GM23338 (cell line): ENCODE measurements around the gene TBX10. TPM values are rescaled to one million over a fixed set of nuclear protein-coding genes. Genes with fewer than 3 reads are reported as not detected.

Experiments
- ATAC-seq: fragments of 200-7000 bp; cut with Tn5 transposase; 3 replicates; pipeline ENCODE4 v1.9.1; 2020
- DNase-seq: peaks from one replicate; pipeline ENCODE4 v3.0.0-alpha.2; 2015; ENCODE audit warnings: low spot score
- H2AFZ ChIP-seq: fragments of 200-600 bp; sonication (generic); 2 replicates; pipeline ENCODE4 v1.8.0; 2016; ENCODE audit warnings: antibody characterized with exemption, mild to moderate bottlenecking, moderate library complexity
- H3F3A ChIP-seq: fragments of 200-600 bp; sonication (generic); replicated peaks from 2 replicates; pipeline ENCODE4 v1.8.0; 2017; ENCODE audit warnings: antibody characterized with exemption, mixed run types, low read depth
- H3K27ac ChIP-seq: fragments of 200-600 bp; sonication (generic); 2 replicates; pipeline ENCODE4 v1.6.1; 2016; ENCODE audit warnings: low read depth
- H3K27me3 ChIP-seq: fragments of 200-600 bp; sonication (generic); 2 replicates; pipeline ENCODE4 v1.8.0; 2016; ENCODE audit warnings: mild to moderate bottlenecking, mixed run types, moderate library complexity; ENCODE audit not compliant: insufficient read depth
- H3K36me3 ChIP-seq: fragments of 200-600 bp; sonication (generic); 2 replicates; pipeline ENCODE4 v1.8.0; 2016; ENCODE audit warnings: mild to moderate bottlenecking; ENCODE audit not compliant: insufficient read depth
- H3K4me1 ChIP-seq: fragments of 200-600 bp; sonication (generic); 2 replicates; pipeline ENCODE4 v1.8.0; 2016; ENCODE audit warnings: mild to moderate bottlenecking, moderate library complexity; ENCODE audit not compliant: insufficient read depth
- H3K4me2 ChIP-seq: fragments of 200-600 bp; sonication (generic); 2 replicates; pipeline ENCODE4 v1.7.1; 2017; ENCODE audit warnings: mixed run types
- H3K4me3 ChIP-seq: fragments of 200-600 bp; sonication (generic); 2 replicates; pipeline ENCODE4 v1.6.1; 2016; ENCODE audit warnings: mixed run types
- H3K79me2 ChIP-seq: fragments of 200-600 bp; sonication (generic); replicated peaks from 2 replicates; pipeline ENCODE4 v1.8.0; 2017; ENCODE audit warnings: mild to moderate bottlenecking; ENCODE audit not compliant: insufficient read depth
- H3K9me2 ChIP-seq: fragments of 200-600 bp; sonication (generic); 2 replicates; pipeline ENCODE4 v1.8.0; 2017; ENCODE audit not compliant: insufficient read depth
- H4K20me1 ChIP-seq: fragments of 200-600 bp; sonication (generic); replicated peaks from 2 replicates; pipeline ENCODE4 v1.8.0; 2017; ENCODE audit warnings: mild to moderate bottlenecking; ENCODE audit not compliant: insufficient read depth
- H3K27ac Mint-ChIP-seq: 2 replicates; pipeline ENCODE4 v1.8.0; 2020; ENCODE audit warnings: inconsistent platforms, mild to moderate bottlenecking, moderate library complexity, mixed read lengths
- H3K27me3 Mint-ChIP-seq: 3 replicates; pipeline ENCODE4 v1.8.0; 2022; ENCODE audit warnings: low read depth, mild to moderate bottlenecking, moderate library complexity, mixed read lengths, inconsistent platforms; ENCODE audit not compliant: insufficient read depth, poor library complexity
- H3K36me3 Mint-ChIP-seq: 3 replicates; pipeline ENCODE4 v1.8.0; 2021; ENCODE audit warnings: low read depth, mild to moderate bottlenecking, inconsistent platforms, moderate library complexity, mixed read lengths
- H3K4me1 Mint-ChIP-seq: 3 replicates; pipeline ENCODE4 v1.8.0; 2020; ENCODE audit warnings: mild to moderate bottlenecking, inconsistent platforms, mixed read lengths
- H3K4me3 Mint-ChIP-seq: 3 replicates; pipeline ENCODE4 v1.8.0; 2021; ENCODE audit warnings: moderate library complexity, mild to moderate bottlenecking, inconsistent platforms, mixed read lengths
- H3K9me3 Mint-ChIP-seq: 3 replicates; pipeline ENCODE4 v1.8.0; 2020; ENCODE audit warnings: moderate library complexity, mild to moderate bottlenecking, inconsistent platforms, mixed read lengths
- CREB1 ChIP-seq: fragments of 250-450 bp; sonication (Bioruptor Pico); IDR thresholded peaks from 2 replicates; pipeline ENCODE4 v1.5.0; 2020; ENCODE audit warnings: low read depth, mild to moderate bottlenecking, moderate library complexity
- EZH2 ChIP-seq: fragments of 200-600 bp; sonication (generic); IDR thresholded peaks from one replicate; pipeline ENCODE4 v1.8.0; 2017; ENCODE audit warnings: antibody characterized with exemption, mild to moderate bottlenecking, low read depth; ENCODE audit not compliant: unreplicated experiment
- EZH2phosphoT487 ChIP-seq: fragments of 200-600 bp; sonication (generic); IDR thresholded peaks from one replicate; pipeline ENCODE4 v1.8.1; 2018; ENCODE audit warnings: antibody characterized with exemption; ENCODE audit not compliant: unreplicated experiment
- JUNB ChIP-seq: IDR thresholded peaks from one replicate; pipeline ENCODE4 v1.6.1; 2016; ENCODE audit warnings: antibody characterized with exemption; ENCODE audit not compliant: unreplicated experiment
- NANOG ChIP-seq: IDR thresholded peaks from 2 replicates; pipeline ENCODE4 v1.6.1; 2016; ENCODE audit warnings: antibody characterized with exemption, borderline replicate concordance
- POLR2AphosphoS5 ChIP-seq: IDR thresholded peaks from 2 replicates; pipeline ENCODE4 v1.6.1; 2016; ENCODE audit warnings: antibody characterized with exemption, low read depth
- STAT1 ChIP-seq: IDR thresholded peaks from one replicate; pipeline ENCODE4 v1.6.1; 2016; ENCODE audit warnings: antibody characterized with exemption; ENCODE audit not compliant: unreplicated experiment
- ZNF331 ChIP-seq: fragments of 250-450 bp; sonication (Bioruptor Pico); IDR thresholded peaks from 2 replicates; pipeline ENCODE4 v1.5.0; 2020; ENCODE audit warnings: low read depth, mild to moderate bottlenecking, moderate library complexity
- polyA plus RNA-seq: library from polyadenylated mRNA; unstranded; fragments of >200 nt; fragmentation: Nextera tagmentation; extraction: Ambion mirVana; gene quantifications from 2 replicates; pipeline ENCODE4 v1.2.1, GENCODE V29; 2016
- total RNA-seq: library from RNA; depleted of rRNA; stranded (reverse); fragments of >200 nt; shearing (Covaris generic); gene quantifications from 2 replicates; pipeline ENCODE4 v1.2.3, GENCODE V29; 2014
- TF ChIP-seq, protein P1 (sequence below): fragments of 250-450 bp; sonication (Bioruptor Pico); IDR thresholded peaks from 2 replicates; pipeline ENCODE4 v1.5.0; 2020; ENCODE audit warnings: mild to moderate bottlenecking, moderate library complexity
- TF ChIP-seq, protein P2 (sequence below): IDR thresholded peaks from 2 replicates; pipeline ENCODE4 v1.6.1; 2016; ENCODE audit warnings: antibody characterized with exemption
- TF ChIP-seq, protein P3 (sequence below), 2 experiments: fragments of 200-600 bp in 1 of 2; sonication (generic) in 1 of 2; conservative IDR thresholded peaks; 2 replicates each; pipeline versions ENCODE4 v1.5.1 to v1.6.1; 2016 to 2017; ENCODE audit warnings: antibody characterized with exemption in 2 of 2, low read depth in 2 of 2, mild to moderate bottlenecking in 2 of 2, moderate library complexity in 1 of 2
- TF ChIP-seq, protein P4 (sequence below): IDR thresholded peaks from one replicate; pipeline ENCODE4 v1.6.1; 2018; ENCODE audit warnings: antibody characterized with exemption; ENCODE audit not compliant: unreplicated experiment

Gene TBX10
- total and polyA plus RNA-seq, 2 experiments from 2014 or later = 0.10 TPM; not detected in 1

DNA sequence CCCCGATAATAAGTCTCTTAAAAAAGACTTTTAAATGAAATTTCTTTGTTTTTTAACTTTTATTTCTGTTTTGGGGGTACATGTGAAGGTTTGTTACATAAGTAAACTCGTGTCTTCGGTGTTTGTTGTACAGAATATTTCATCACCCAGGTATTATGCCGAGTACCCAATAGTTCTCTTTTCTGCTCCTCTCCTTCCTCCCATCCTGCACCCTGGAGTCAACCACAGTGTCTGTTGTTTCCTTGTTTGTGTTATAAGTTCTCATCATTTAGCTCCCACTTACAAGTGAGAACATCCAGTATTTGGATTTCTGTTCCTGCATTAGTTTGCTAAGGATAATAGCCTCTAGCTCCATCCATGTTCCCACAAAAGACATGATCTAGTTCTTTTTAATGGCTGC lies 57.6 kb downstream of the TBX10 start (continued):
- TF ChIP-seq, protein P1, sequence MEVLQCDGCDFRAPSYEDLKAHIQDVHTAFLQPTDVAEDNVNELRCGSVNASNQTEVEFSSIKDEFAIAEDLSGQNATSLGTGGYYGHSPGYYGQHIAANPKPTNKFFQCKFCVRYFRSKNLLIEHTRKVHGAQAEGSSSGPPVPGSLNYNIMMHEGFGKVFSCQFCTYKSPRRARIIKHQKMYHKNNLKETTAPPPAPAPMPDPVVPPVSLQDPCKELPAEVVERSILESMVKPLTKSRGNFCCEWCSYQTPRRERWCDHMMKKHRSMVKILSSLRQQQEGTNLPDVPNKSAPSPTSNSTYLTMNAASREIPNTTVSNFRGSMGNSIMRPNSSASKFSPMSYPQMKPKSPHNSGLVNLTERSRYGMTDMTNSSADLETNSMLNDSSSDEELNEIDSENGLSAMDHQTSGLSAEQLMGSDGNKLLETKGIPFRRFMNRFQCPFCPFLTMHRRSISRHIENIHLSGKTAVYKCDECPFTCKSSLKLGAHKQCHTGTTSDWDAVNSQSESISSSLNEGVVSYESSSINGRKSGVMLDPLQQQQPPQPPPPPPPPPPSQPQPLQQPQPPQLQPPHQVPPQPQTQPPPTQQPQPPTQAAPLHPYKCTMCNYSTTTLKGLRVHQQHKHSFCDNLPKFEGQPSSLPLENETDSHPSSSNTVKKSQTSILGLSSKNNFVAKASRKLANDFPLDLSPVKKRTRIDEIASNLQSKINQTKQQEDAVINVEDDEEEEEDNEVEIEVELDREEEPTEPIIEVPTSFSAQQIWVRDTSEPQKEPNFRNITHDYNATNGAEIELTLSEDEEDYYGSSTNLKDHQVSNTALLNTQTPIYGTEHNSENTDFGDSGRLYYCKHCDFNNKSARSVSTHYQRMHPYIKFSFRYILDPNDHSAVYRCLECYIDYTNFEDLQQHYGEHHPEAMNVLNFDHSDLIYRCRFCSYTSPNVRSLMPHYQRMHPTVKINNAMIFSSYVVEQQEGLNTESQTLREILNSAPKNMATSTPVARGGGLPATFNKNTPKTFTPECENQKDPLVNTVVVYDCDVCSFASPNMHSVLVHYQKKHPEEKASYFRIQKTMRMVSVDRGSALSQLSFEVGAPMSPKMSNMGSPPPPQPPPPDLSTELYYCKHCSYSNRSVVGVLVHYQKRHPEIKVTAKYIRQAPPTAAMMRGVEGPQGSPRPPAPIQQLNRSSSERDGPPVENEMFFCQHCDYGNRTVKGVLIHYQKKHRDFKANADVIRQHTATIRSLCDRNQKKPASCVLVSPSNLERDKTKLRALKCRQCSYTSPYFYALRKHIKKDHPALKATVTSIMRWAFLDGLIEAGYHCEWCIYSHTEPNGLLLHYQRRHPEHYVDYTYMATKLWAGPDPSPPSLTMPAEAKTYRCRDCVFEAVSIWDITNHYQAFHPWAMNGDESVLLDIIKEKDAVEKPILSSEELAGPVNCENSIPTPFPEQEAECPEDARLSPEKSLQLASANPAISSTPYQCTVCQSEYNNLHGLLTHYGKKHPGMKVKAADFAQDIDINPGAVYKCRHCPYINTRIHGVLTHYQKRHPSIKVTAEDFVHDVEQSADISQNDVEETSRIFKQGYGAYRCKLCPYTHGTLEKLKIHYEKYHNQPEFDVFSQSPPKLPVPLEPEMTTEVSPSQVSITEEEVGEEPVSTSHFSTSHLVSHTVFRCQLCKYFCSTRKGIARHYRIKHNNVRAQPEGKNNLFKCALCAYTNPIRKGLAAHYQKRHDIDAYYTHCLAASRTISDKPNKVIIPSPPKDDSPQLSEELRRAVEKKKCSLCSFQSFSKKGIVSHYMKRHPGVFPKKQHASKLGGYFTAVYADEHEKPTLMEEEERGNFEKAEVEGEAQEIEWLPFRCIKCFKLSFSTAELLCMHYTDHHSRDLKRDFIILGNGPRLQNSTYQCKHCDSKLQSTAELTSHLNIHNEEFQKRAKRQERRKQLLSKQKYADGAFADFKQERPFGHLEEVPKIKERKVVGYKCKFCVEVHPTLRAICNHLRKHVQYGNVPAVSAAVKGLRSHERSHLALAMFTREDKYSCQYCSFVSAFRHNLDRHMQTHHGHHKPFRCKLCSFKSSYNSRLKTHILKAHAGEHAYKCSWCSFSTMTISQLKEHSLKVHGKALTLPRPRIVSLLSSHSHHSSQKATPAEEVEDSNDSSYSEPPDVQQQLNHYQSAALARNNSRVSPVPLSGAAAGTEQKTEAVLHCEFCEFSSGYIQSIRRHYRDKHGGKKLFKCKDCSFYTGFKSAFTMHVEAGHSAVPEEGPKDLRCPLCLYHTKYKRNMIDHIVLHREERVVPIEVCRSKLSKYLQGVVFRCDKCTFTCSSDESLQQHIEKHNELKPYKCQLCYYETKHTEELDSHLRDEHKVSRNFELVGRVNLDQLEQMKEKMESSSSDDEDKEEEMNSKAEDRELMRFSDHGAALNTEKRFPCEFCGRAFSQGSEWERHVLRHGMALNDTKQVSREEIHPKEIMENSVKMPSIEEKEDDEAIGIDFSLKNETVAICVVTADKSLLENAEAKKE (CRISPR knock-in tag) = no peak
- TF ChIP-seq POLR2AphosphoS5 (no peak), CREB1 (CRISPR knock-in tag) (no peak), JUNB (no peak)

DNA sequence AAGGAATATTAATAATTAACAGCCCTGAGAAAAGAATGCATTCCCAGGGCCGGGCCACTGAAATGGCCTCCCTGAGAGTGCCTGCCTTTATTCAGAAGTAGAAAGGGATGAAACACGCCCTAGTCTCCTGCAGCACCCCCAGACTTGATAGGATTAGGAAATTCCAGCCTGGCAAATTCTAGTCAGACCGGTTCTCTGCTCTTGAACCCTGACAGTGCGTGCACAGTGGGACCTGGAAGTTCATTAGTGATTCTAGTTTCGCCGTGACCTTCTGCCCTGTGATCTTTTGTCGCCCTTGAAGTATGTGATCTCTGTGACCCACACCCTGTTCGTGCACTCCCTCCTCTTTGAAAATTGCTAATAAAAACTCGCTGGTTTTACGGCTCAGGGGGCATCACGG lies 58.1 kb downstream of the TBX10 start:
- Histone ChIP-seq H3K36me3 (peaks cover 9% of the 10 kb centered on the region; the same call in 1 of the 2 replicates), H2AFZ (no peak overlapping the region), H3F3A (peaks cover 9% of the 10 kb centered on the region), H3K4me2 (peak overlapping the region; percentile 69), H3K4me3 (peak overlapping the region; percentile 17), H3K9me2 (no peaks in the 10 kb centered on the region), H3K79me2 (peaks cover 27% of the 10 kb centered on the region), H3K27me3 (no peaks in the 10 kb centered on the region), H3K4me1 (peaks cover 39% of the 10 kb centered on the region), H3K27ac (no peak overlapping the region), H4K20me1 (peaks cover 13% of the 10 kb centered on the region; the same call in 1 of the 2 replicates)
- Mint-ChIP-seq H3K27me3 (peaks cover 30% of the 10 kb centered on the region), H3K4me1 (peaks cover 58% of the 10 kb centered on the region), H3K4me3 (peak overlapping the region; percentile 96), H3K27ac (peak overlapping the region; percentile 94), H3K36me3 (peaks cover 23% of the 10 kb centered on the region), H3K9me3 (peaks cover 2% of the 10 kb centered on the region; the same call in 2 of the 3 replicates)
- DNase-seq (peak; percentile 72), ATAC-seq (no peak)
- no peak for TF ChIP-seq ZNF331
- TF ChIP-seq EZH2phosphoT487 = no peak
- TF ChIP-seq, protein P2, sequence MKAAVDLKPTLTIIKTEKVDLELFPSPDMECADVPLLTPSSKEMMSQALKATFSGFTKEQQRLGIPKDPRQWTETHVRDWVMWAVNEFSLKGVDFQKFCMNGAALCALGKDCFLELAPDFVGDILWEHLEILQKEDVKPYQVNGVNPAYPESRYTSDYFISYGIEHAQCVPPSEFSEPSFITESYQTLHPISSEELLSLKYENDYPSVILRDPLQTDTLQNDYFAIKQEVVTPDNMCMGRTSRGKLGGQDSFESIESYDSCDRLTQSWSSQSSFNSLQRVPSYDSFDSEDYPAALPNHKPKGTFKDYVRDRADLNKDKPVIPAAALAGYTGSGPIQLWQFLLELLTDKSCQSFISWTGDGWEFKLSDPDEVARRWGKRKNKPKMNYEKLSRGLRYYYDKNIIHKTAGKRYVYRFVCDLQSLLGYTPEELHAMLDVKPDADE = no peak
- TF ChIP-seq, protein P3, sequence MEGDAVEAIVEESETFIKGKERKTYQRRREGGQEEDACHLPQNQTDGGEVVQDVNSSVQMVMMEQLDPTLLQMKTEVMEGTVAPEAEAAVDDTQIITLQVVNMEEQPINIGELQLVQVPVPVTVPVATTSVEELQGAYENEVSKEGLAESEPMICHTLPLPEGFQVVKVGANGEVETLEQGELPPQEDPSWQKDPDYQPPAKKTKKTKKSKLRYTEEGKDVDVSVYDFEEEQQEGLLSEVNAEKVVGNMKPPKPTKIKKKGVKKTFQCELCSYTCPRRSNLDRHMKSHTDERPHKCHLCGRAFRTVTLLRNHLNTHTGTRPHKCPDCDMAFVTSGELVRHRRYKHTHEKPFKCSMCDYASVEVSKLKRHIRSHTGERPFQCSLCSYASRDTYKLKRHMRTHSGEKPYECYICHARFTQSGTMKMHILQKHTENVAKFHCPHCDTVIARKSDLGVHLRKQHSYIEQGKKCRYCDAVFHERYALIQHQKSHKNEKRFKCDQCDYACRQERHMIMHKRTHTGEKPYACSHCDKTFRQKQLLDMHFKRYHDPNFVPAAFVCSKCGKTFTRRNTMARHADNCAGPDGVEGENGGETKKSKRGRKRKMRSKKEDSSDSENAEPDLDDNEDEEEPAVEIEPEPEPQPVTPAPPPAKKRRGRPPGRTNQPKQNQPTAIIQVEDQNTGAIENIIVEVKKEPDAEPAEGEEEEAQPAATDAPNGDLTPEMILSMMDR (conservative IDR thresholded peaks at IDR 0.05; ENCODE audit: low read depth in 2 of 2) = no peak
- no peak for TF ChIP-seq STAT1
- TF ChIP-seq NANOG = no peak
- TF ChIP-seq, protein P4, sequence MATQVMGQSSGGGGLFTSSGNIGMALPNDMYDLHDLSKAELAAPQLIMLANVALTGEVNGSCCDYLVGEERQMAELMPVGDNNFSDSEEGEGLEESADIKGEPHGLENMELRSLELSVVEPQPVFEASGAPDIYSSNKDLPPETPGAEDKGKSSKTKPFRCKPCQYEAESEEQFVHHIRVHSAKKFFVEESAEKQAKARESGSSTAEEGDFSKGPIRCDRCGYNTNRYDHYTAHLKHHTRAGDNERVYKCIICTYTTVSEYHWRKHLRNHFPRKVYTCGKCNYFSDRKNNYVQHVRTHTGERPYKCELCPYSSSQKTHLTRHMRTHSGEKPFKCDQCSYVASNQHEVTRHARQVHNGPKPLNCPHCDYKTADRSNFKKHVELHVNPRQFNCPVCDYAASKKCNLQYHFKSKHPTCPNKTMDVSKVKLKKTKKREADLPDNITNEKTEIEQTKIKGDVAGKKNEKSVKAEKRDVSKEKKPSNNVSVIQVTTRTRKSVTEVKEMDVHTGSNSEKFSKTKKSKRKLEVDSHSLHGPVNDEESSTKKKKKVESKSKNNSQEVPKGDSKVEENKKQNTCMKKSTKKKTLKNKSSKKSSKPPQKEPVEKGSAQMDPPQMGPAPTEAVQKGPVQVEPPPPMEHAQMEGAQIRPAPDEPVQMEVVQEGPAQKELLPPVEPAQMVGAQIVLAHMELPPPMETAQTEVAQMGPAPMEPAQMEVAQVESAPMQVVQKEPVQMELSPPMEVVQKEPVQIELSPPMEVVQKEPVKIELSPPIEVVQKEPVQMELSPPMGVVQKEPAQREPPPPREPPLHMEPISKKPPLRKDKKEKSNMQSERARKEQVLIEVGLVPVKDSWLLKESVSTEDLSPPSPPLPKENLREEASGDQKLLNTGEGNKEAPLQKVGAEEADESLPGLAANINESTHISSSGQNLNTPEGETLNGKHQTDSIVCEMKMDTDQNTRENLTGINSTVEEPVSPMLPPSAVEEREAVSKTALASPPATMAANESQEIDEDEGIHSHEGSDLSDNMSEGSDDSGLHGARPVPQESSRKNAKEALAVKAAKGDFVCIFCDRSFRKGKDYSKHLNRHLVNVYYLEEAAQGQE = no peak
- TF ChIP-seq EZH2 = no peak
- no peak for TF ChIP-seq POLR2AphosphoS5
